Stimulated activated CD8-positive, alpha-beta memory T cell treated with anti-CD3 and anti-CD28 coated beads, Interleukin-4, amount 100 ng/mL, for 24 hours (primary cell): ENCODE data around the gene GPR148.

Experiments used
- DNase-seq: peaks from one replicate; pipeline ENCODE4 v3.0.0-alpha.2; 2020; ENCODE audit warnings: low read depth

The GPR148 gene

GRCh38 chr2:130769343-130769907, 40.6 kb downstream of the GPR148 start:
- no peak for DNase-seq

- no peak for DNase-seq
These were observed 47.7 kb downstream of the GPR148 start for GRCh38 chr2:130776550-130776949.

- no peak for DNase-seq
These were observed 49.9 kb downstream of the GPR148 start for GRCh38 chr2:130778781-130779180.
